ENCODE data around the gene NUP42. TPM values are rescaled to one million over a fixed set of nuclear protein-coding genes. Genes with fewer than 3 reads are reported as not detected.
"Not testable (repeated sequence)": the region's sequence is repeated elsewhere in the genome, so short reads cannot be mapped to it uniquely, and the experiment has no call there.

Gene NUP42
- polyA plus RNA-seq, 3 donors, result 55.1 to 83.1 (median 55.7) TPM

DNA sequence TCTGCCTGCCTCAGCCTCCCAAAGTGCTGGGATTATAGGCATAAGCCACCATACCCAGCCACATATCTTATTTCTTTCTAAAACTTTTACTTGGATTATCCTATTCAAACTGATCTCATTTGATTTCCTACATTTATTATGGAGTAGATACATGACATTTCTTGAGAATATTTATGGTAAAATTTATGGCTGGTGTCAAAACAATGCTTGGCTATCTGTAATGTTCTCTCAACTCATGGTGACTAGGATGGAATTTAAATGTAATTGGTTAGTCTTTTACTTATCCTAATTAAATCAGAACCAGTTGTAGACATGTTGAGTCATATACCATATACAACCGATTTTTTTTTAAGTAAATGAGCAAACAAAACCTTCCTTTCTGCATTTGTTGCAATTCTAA lies 4.1 kb downstream of the NUP42 start:
- DNase-seq (ENCODE audit: extremely low read depth in 1 of 11, low read depth in 9 of 11, low spot score in 4 of 11), result no peak

DNA sequence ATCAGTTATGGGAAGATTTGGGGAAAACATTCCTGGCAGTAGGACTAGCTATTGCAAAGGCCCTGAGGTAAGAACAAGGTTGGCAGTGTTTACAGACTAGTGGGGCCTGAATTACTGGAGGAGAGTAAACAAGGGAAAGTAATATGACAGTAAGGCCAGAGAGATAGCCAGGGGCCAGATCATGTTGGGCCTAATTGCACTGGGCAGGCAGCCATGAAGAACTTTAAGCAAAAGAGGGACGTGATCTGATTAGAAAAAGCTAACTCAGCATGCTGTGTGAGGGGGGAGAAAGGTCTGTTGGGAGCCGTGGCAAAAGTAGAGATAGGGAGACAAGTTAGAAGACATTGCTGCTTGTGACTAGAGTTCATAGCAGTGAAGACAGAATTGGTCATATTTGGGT lies 9.2 kb downstream of the NUP42 start:
- DNase-seq (ENCODE audit: extremely low read depth in 1 of 11, low read depth in 9 of 11, low spot score in 4 of 11), result no peak

DNA sequence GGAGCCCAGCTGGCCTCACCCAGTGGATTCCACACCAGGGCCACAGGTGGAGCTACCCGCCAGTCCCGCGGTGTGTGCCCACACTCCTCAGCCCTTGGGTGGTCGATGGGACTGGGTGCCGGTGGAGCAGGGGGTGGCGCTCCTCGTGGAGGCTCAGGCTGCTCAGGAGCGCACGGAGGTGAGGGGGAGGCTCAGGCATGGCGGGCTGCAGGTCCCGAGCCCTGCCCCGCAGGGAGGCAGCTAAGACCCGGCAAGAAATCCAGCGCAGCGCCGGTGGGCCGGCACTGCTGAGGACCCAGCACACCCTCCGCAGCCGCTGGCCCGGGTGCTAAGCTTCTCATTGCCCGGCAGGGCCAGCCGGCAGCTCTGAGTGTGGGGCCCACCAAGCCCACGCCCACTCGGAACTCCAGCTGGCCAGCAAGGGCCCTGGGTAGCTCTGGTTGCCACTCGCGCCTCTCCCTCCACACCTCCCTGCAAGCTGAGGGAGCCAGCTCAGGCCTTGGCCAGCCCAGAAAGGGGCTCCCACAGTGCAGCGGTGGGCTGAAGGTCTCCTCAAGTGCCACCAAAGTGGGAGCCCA lies 11.9 kb downstream of the NUP42 start:
- not testable (repeated sequence) for DNase-seq (ENCODE audit: extremely low read depth in 1 of 11, low read depth in 9 of 11, low spot score in 4 of 11)

DNA sequence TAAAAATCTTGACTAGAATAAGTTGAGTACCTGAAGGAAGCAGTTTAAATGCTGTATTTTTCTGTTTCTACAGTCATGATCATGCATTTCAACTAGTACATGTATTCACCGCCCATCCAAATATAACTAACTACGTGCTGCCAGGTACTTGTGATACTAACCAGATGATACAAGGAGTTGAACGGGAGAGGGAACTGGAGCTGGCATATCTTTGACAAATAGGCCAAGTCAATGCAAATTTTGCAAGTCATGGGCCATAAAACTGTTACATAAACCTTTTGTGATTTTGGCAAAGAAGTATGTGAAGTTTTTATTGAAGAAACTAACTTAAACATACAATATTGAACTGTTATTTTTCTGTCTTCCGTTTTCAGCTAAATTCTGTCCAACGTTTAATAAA lies 14.5 kb downstream of the NUP42 start:
- no peak for DNase-seq (ENCODE audit: extremely low read depth in 1 of 11, low read depth in 9 of 11, low spot score in 4 of 11)

DNA sequence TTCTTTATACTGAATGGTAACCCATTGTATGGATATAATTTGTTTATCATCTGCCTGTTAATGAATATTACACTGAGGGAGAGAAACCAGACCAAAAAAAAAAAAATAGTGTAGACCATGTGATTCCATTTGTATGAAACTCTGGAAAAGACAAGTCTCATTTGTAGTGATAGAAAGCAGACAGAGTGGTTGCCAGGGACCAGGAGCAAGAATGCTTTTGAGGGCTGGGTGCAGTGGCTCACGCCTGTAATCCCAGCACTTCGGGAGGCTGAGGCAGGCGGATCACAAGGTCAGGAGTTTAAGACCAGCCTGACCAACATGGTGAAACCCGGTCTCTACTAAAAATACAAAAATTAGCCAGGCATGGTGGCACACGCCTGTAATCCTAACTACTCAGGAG lies 15.9 kb downstream of the NUP42 start:
- not testable (repeated sequence) for DNase-seq (ENCODE audit: extremely low read depth in 1 of 11, low read depth in 9 of 11, low spot score in 4 of 11)

DNA sequence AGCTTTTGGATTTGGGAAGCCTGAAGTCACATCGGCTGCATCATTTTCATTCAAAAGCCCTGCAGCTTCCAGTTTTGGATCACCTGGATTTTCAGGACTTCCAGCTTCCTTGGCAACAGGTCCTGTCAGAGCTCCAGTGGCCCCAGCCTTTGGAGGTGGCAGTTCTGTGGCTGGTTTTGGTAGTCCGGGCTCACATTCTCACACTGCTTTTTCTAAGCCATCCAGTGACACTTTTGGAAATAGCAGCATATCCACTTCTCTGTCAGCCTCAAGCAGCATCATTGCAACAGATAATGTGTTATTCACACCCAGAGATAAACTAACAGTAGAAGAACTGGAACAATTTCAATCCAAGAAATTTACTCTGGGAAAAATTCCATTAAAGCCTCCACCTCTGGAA lies 18.5 kb downstream of the NUP42 start:
- no peak for DNase-seq (ENCODE audit: extremely low read depth in 1 of 11, low read depth in 9 of 11, low spot score in 4 of 11)

DNA sequence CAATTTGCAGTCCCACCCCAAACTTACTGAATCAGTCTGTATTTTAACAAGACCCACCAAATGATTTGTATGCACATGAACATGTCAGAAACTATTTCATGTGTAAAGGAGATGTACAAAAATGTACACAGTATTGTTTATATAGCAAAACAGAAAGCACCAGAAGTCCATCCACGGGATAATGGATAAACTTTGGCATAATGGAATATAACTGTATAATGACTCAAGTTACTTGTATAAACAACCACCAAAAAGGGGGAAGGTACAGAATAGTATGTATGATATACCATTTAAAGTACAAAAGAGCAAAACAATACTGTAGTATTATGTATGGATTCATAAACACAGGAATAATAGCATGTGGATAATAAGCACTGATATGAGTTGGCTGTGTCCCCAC lies 22.4 kb downstream of the NUP42 start:
- no peak for DNase-seq (ENCODE audit: extremely low read depth in 1 of 11, low read depth in 9 of 11, low spot score in 4 of 11)

DNA sequence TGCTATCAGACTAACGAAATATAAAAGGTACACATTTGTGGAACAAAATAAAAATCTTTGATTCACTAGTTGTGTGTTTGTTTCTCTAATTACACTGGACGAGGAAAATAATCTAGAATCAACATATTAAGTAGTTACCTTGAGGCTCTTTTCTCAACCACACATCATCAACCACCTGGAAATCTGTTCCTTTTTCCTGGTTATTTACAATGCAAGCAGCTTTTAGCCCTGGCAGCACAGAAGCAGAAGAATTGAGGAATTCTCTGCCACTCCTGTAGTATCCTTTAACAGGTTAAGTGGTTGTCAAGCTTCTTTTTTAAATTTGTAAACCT lies 23.7 kb downstream of the NUP42 start:
- peak in 2 of 11 donors; percentile 33 to 44 for DNase-seq (ENCODE audit: extremely low read depth in 1 of 11, low read depth in 9 of 11, low spot score in 4 of 11)

DNA sequence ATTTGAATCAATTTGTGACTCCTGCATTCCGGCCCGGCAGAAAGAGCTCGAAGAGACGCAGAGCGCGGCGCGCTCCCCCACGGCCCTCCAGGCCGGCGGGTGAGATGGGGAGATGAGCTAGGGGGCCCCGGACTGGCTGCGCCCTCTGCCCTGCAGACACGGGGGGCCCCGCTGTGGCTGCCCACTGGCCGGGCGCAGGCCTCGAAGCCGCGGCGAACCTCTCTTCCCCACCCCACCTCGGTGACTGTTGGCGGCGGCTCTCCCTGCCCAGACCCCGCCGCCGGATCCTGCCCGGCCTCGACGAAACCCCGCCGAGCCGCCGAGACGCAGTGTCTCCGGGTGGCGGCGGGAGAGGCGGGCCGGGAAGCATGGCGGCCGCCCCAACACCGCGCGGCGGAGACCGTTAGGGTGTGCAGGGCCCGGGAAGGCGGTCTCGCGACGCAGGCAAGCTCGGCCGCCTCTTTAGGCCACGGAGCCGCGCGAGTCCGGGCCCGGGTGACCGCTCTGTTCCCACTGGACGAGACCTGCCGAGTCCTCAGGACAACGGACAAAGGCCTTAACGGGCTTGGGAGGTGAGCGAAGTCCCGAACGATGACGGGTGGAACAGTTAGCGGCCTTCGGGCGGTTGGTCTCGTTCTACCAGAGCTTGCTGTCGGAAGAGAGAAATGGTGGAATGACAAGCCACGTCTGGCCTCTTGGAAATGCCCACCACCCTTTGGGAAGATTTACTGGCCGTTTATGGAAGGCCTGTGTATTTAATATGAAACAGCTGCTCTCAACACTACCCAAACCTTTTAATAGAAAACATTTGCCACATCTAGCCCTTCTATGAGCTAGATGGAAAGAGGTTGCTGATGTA lies 24.3 kb downstream of the NUP42 start:
- DNase-seq (ENCODE audit: extremely low read depth in 1 of 11, low read depth in 9 of 11, low spot score in 4 of 11), result peak in 4 of 11 donors; percentile 51 to 63 (median 58)

DNA sequence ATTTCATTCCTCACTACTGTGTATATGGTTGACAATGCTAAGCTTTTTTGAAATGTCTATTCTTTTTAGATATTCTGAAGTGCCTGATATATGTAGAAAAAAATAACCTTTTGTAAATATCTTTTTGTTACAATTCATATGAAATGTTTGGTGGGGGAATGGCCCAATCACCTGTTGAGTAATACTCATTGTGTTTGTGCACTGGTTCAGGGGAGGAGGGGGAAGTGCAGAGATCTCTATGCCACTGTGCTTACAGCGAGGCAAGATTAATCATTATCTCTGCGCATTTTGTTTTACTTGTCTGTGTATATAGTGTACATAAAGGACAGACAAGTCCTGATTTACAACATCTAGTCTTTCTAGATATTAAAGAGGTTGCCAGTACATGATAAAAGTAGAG lies 25.2 kb downstream of the NUP42 start:
- peak in 1 of 11 donors; percentile 12 for DNase-seq (ENCODE audit: extremely low read depth in 1 of 11, low read depth in 9 of 11, low spot score in 4 of 11)

DNA sequence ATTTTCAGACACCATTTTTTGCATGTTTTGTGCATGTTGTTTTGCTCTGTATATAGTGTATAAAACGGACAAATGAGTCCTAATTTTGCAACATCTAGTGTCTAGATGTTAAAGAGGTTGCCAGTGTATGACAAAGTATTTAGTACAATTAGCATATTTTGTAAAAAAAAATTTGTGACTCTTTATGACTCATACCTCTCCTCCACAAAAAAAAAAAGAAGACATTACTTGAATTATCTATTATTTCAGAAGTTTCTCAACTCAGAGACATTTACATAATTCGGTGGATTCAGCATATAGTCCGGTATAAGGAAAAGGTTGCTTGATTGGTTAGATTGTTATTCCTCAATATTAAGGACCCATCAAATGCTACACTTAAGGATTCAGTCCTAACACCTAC lies 26.0 kb downstream of the NUP42 start:
- no peak for DNase-seq (ENCODE audit: extremely low read depth in 1 of 11, low read depth in 9 of 11, low spot score in 4 of 11)

DNA sequence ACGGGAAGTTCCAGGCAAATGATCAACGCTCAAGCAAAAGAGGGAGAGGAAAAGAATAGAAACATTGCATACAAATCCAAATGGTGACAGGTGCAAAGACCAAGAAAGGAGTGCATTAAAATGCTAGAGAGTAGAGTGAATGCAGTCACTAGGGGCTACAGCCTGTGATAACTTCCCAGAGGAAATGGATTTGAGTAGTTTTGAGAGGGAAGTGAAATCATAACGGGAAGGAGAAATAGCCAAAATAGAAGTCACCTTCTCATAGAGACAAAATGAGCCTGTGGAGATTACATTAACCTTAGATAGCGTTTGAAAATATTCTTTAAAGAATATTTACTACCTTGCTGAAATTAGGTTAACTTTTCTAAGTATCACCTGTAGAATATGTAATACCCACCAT lies 26.5 kb downstream of the NUP42 start:
- DNase-seq (ENCODE audit: extremely low read depth in 1 of 11, low read depth in 9 of 11, low spot score in 4 of 11), result no peak

DNA sequence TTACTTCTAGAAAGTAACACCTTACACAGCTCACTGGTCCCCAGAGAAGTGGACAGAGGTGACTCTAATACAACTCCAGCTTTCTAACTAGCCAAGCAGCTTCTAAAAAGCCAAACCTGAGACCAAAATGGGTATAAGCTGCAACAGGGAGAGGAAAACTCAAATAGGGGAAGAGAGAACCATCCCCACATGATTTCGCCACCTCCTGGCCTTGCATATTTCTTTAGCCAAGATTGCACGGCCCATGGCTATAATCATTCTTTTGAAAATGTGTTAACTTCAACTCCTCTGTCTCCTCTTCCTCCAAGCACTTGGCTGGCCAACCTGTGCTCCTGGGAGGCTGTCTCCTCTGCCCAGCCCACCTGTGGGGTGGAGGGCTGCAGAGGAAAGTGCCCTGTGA lies 28.7 kb downstream of the NUP42 start:
- DNase-seq (ENCODE audit: extremely low read depth in 1 of 11, low read depth in 9 of 11, low spot score in 4 of 11), result no peak

DNA sequence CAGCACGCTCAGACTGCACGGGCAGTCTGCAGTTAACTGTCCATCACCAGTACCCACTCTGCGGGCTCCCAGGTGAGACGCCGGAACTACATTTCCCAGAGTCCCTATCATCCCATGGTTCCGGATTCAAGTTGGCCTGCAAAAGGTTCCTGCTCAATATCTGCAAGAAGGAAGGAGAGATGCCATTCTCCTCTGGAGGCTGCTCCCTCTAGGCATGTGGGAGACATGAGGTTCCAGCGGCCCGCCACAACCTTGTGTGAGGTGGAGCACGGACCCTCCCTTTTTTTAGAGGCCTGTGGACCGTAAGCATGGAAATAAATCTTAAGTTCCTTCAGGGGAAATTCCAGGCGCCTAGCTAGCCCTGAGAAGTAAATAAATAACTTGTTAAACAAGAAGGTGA lies 29.7 kb downstream of the NUP42 start:
- DNase-seq (ENCODE audit: extremely low read depth in 1 of 11, low read depth in 9 of 11, low spot score in 4 of 11), result peak in 10 of 11 donors; percentile 42 to 82 (median 59)

DNA sequence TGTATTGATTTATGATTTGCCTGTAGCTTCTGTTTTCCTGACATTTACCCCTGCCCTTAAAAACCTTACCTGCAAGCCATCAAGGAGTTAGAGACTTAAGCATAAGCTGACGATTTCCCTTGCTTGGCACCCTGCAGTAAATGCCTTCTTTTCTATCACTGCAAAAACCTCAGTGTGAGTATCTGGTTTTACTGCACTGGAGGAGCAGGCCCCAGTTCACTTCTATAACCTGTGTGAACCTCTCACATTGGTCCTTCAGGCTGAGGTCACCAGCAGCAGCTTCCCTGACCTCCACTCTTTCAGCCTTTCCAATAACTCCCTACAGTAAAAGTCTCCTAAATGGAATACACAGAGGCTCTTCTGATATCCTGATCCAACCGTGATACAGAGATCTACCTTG lies 30.5 kb downstream of the NUP42 start:
- peak in 1 of 11 donors; percentile 13 for DNase-seq (ENCODE audit: extremely low read depth in 1 of 11, low read depth in 9 of 11, low spot score in 4 of 11)

DNA sequence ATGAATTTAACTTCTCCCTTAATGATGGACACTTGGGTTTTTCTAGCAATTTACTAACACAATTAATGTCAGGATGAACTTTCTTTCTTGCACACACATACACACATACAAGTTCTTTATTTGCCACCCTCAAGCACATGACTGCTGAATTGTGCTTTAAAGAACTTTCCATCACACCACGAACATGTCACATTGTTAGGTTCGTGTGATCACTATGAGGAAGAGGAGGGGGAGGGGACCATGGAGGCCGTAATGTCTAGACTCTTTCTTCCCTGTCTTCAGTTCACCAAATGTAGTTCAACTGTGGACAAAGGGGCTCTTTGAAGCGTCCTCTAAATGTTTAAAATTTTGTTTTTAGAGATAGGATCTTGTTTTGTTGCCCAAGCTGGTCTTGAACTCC lies 31.0 kb downstream of the NUP42 start:
- no peak for DNase-seq (ENCODE audit: extremely low read depth in 1 of 11, low read depth in 9 of 11, low spot score in 4 of 11)

DNA sequence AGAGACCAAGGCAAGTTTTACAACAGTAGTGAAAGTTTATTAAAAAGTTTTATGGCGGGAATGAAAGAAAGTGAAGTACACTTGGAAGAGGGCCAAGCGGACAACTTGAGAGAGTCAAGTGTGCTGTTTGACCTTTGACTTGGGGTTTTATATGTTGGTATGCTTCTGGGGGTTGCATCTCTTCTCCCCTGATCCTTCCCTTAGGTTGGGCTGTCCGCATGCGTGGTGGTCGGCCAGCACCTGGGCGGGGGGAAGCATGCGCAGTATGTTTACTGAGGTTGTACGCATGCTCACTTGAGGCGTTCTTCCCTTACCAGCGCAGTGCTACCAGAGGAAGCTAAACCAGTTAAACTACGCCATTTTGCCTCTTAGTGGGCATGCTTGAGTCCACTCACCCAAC lies 31.9 kb downstream of the NUP42 start:
- DNase-seq (ENCODE audit: extremely low read depth in 1 of 11, low read depth in 9 of 11, low spot score in 4 of 11), result no peak

DNA sequence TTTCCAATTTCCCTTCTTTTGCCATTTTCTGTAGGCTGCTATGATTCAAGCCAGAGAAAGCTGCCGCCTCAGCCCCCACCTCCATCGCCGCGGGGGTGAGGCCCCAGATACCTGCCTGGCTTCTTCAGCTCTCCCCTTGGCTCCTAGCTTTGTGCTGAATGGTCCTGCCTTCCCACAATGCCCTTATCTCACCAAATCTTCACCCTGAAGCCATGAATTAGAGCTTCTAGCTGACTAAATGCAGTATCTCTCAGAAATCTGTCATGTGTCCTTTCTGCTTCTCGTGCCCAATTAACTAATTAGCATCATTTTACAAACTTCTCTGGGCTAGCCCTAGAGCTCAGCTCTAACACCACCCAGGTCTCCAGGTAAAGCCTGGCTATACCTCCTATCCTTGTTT lies 32.6 kb downstream of the NUP42 start:
- DNase-seq (ENCODE audit: extremely low read depth in 1 of 11, low read depth in 9 of 11, low spot score in 4 of 11), result no peak

DNA sequence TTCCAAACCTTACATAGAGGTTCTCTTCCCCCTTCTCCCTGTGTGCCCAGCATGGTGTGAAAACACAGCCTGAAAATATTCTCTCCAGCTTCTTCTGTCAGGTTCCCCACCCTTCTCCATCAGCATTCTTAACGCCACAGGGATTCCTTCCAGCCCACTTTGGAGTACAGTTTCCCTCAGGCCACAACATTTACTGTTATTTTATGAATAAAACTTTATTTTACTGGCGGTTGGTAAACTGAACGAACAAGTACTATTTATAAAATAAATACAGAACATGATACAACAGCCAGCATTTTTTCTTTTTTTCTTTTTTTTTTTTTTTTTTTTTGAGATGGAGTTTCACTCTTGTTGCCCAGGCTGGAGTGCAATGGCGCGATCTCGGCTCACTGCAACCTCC lies 33.1 kb downstream of the NUP42 start:
- no peak for DNase-seq (ENCODE audit: extremely low read depth in 1 of 11, low read depth in 9 of 11, low spot score in 4 of 11)

DNA sequence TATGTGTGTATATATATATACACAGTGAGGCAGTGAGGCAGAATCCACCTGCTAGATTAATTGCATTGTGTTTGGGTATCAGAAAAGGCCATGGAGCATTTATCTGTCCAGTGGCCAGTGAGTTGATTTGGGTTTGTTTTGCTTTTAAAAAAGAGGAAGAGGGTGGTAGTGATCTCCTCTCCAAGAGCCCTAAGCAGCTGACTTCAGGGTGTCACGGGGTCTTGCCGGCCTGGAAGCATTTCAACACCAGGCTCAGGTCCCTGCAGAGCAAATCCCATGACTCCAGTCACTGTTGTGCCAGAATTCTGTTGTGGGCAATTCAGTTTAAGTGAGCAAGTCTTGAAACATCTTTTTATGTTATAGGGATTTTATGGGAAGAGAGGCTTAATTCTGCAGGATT lies 34.2 kb downstream of the NUP42 start:
- DNase-seq (ENCODE audit: extremely low read depth in 1 of 11, low read depth in 9 of 11, low spot score in 4 of 11), result no peak

DNA sequence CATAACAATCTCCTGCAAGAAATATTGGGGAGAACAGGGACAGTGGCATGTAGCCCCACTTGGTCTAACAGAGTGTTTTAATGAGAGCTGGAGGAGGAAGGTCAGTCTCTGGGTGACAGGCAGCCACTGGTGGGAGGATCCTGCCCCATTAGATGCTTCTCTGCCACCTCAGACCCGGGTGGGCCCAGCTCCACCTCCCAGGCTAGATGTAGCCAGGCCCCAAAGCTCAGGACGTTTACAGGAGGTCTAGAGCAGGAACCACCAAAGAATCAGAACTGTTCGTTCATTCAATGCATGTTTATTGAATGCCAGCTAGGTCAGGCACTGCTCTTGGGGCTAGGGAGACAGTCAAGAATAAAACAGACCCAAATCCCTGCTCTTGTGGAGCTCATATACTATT lies 36.3 kb downstream of the NUP42 start:
- no peak for DNase-seq (ENCODE audit: extremely low read depth in 1 of 11, low read depth in 9 of 11, low spot score in 4 of 11)
